Non-pigmented ciliary epithelial cell (primary cell): ENCODE results near the gene COL24A1.

Experiments
- DNase-seq: peaks from one replicate; pipeline ENCODE4 v3.0.0-alpha.2; 2010; ENCODE audit warnings: low read depth

COL24A1 gene

GRCh38 chr1:85681087-85681486 lies 475.5 kb downstream of the COL24A1 start:
- DNase-seq, result peak; percentile 45
